GM18873 (cell line): Measurements from ENCODE around the gene RETREG2.

Experiments used
- ATAC-seq: cut with Tn5 transposase; IDR thresholded peaks from one replicate; pipeline ENCODE4 v1.9.1; 2021; ENCODE audit warnings: mild to moderate bottlenecking, moderate library complexity, moderate number of reproducible peaks; ENCODE audit not compliant: unreplicated experiment, low FRiP score

The RETREG2 gene

DNA sequence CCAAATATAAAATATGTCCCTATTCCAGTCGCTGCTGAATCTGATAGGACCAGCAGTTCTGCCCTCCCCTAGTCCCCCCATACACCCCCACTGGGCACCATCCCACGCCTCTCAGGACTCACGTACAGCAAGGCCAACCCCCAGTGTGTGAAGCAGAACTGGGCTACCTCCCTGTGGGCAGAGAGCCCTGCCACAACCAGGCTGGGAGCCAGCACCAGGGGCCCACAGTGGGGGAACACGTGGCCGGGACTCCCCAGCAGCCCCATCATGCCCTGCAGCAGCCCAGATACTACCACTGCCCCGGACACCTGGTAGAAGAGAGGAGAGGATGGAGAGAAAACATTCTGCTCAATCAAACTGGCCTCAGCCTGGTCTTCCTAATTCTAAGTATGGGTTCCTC, 9.5 kb upstream of the RETREG2 start:
- no peak for ATAC-seq

DNA sequence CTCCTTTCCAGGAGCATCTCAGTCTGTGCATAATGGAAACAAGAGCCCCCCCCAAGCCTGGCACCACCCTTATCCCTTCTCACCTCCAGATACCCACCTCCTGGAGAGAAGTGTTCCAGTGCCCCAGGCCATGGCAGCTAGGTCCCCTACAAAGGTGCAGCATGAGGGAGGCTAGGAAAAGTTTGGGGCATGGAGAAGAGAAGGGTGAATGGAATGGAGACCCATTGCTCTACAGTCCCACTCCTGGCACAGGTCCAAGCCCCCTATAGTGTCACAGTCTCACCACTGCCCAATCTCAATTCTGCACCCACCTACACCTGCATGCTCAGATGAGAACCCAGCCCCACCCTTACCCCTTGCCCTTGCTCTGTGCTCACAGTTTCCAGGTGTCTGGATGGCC, 9.1 kb upstream of the RETREG2 start:
- no peak for ATAC-seq

DNA sequence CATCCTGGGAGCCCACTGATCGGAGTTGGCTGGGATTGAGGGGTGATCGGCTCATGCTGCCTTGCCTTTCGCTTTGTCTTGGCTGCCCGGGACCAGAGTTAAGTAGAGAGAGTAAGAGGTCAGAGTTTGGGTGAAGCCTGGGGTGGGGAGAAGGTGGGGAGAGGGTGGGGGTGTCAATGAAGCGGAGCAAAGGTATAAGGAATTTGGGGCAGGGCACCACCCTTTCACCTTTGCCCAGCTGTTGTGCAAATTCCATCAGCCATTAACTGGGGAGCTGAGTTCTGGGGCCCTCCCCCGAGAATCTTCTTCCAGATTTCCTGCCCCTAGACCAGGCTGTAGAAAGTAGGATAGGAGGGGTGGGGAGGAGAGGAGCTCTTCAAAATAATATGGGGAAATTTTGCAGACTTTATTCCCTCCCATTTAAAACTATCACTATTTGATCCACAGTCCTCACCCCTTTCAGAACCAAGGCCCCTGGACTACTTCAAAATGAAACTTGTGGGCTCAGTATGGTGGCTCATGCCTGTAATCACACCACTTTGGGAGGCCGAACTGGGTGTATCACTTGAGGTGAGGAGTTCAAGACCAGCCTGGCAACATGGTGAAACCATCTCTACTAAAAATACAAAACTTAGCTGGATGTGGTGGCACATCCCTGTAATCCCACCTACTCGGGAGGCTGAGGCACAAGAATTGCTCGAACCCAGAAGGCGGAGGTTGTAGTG, 8.0 kb upstream of the RETREG2 start, which contains the start of gene SLC23A3:
SLC23A3 (minus strand) TSS at position 100 of the 725 bp plus-strand sequence; CDS start at position 55, 45 bp downstream.
- no peak for ATAC-seq

DNA sequence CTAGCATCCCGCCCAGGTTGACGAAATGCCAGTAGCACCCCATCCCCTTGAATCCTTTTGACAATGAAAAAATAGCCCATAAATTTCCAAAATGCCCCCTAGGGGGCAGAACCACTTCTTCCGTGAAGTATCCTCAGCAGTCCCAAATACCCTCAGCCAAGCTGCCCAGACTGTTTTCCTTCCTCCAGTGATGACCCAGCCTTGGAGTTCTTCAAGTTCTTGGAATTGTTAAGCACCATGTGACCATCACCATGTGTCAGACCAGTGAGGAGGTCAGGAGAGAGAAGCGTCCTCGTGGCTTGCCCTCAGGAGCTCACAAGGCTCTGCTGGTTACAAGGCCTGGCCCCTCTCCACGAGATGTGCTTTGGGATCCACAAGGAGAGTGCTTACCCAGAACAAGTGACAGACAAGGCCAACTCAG, 6.8 kb upstream of the RETREG2 start:
- no peak for ATAC-seq

DNA sequence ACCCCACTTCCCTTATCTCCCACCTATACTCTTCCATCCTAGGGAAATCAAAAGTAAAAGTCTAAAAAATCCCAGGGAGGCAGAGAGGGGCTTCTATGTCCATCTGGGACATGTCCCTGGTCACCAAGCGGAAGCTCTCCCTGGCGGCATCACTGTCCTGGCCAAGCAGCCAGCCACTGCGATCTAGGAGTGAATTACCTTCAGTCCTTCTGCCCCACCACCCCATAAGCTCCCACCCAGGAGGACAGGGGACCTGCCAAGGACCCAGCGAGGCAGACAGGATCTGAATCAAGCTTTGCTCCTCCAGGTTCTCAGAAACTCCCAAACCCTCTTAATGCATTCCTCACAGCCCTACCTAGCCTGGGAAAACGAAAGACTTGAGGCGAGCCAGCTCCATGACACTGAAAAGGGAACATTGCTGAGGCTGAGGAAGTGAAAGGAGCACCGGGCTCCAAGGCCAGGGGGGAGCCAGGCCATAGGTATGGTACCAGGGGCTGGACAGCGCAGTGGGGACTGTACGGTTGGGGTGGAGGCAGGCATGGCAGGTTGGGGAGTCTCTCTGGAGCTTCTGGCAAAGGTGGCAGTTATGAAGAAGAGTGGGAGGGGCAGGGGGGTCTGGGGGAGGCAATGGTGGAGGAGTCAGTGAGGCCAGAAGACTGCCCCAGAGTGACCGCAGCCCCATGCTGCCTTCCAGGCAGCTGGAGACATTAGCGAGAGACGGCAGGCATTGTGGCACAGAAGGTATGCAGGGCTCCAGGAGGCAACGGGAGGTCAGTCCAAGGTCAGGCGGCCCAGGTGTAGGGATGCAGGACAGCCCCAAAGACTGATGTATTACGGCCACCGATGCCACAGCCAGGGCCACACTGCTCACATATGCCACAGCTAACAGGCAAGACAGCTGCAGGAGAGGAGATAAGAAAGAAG, 5.6 kb upstream of the RETREG2 start:
- no peak for ATAC-seq

DNA sequence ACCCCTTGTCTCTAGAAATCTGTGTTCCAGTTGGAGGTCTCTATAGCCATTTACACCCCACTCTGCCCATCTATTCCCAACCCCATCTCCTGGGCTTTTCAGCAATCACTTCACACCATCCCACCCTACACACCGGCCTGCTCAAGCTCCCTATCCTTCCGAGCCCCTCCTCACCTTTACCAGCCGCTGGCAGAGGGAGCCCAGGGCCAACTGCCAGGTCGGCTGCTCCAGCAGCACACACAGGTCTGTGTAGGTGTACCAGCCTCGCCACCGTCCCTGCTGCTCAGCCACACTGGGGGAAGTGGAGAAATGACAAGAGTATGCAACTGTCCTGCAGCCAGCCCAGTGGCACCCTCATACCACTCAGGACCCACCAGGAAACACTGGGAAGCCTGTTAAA, 4.9 kb upstream of the RETREG2 start:
- no peak for ATAC-seq

DNA sequence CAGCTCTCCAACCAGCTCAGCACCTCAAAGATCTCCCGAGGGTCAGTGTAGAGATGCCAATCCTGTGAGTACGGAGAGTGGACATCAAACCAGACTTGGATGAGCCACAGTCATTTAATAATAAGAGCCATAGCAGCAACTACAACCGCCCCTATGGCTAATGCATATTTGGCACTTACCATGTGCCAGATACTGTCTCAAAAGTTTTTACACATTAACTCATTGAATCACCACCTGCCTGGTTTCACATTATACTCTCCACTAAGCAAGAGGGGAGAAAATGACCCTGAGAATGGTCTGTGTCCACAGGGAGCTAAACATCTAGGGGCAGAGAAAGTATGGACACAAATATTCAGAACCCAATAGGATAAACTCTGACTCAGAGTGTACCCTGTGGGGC, 3.9 kb upstream of the RETREG2 start:
- no peak for ATAC-seq

DNA sequence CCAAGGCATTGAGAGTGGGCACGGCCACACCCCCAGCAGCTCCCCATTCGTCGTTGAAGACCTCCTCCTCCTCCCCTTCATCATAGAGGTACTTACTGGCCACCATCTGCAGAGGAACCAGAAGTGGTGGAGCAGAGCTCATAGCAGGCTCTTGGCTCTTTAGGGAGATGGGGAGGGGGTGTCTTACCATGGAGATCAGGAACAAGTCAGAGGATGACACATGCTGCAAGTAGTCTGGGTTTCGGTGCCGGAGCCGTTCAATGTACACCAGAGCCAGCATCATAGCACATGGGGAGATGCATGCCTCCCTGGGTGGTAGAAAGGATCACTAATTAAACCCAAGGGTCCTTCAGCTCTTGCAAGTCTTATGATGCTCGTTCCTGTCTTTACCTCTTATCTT, 3.3 kb upstream of the RETREG2 start:
- no peak for ATAC-seq

DNA sequence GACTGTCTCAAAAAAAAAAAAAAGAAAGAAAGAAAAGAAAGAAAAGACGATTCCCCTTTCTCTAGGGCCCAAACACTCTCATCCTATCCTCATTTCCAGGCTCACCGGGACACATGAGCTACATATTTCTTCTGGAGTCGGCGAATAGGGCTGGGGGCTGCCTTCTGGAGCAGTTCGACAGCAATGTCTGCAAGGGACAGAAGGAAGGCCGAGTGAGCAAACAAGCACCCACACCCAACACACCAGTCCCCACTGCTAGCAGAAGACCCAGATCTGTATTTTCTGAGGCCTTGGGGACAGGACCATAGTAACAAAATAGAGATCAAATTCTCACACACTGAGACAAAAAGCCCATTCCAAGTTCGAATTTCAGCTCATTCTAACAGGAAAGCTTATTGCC, 2.6 kb upstream of the RETREG2 start:
- ATAC-seq: no peak

DNA sequence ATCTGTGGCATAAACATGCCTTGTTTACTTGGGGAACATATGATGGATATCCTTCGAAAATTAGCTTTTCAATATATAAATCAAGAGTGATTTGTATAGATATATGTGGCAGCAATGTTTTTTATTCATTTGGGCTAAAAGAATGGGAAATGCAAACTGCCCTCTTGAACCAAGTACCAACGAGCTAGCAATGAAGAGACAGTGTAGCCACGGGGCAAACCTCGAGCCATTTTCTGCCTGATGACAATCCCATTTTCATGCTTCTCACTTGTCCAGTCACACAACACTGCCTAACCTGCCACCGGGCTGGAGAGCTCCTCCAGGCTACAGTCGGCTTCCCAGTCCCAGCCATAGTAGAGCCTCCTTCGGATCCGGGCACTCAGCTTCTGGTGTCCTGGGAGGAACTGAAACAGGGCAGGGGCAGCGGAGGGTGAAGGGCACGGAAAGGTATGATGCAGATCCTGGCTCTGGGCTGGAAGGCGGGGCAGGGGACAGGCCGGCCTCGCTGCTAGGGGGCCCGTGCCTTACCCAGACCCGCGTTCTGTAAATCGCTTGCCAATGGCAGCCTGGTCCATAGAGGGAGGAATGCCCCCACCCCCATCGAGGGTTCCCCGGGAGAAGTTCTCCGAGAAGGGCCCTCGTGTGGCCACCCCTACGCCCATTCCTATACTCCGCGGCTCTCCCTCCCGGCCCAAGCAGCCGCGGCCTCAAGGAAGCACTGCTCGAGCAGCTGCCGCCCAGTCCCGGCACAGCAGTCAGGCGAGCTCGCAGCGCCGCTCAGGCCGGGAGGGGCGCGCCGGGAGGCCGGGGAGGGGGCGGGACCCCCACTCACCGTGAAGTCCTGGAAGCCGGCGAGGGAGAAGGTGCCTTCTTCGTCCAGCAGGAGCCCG, 1.9 kb upstream of the RETREG2 start:
- peak; percentile 23 for ATAC-seq

DNA sequence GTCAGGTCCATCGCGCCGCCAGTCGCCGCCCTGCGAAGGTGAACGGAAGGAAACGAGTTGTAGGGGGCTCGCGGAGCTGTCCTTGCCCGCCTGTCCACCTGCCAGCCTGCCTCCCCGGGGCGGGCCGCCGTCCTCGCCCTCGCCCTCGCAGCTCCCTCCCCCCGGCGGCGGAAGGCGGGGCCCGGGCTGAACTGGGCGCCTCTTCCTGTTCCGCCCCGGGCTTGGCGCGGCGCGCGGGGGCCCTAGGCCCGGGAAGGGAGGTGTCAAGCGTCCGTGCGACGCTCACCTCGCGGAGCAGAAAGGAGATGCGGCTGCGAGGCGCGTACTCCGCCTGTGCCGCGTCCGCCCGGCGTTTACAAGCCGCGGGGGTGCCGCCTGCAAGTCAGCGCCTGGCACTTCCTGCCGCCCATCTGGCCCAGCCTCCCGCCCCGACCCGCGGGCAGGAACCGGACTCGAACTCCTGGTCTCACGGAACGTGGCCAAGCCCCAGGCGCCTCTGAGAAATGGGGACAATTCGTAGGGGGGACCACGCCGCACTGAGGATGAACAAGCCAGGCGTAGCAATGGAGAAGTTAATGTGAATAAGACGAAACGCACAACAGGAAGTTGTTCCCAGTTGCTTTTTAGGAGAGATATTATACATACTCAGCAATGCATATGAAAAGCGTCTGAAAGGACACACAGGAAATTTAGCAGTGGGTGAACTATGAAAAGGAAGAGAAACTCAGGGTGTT, 1.1 kb upstream of the RETREG2 start, which contains the start of gene CNPPD1:
CNPPD1 (minus strand) TSS at position 108 of the 734 bp plus-strand sequence; CDS start at position 11, 97 bp downstream.
- ATAC-seq: peak; percentile 41

DNA sequence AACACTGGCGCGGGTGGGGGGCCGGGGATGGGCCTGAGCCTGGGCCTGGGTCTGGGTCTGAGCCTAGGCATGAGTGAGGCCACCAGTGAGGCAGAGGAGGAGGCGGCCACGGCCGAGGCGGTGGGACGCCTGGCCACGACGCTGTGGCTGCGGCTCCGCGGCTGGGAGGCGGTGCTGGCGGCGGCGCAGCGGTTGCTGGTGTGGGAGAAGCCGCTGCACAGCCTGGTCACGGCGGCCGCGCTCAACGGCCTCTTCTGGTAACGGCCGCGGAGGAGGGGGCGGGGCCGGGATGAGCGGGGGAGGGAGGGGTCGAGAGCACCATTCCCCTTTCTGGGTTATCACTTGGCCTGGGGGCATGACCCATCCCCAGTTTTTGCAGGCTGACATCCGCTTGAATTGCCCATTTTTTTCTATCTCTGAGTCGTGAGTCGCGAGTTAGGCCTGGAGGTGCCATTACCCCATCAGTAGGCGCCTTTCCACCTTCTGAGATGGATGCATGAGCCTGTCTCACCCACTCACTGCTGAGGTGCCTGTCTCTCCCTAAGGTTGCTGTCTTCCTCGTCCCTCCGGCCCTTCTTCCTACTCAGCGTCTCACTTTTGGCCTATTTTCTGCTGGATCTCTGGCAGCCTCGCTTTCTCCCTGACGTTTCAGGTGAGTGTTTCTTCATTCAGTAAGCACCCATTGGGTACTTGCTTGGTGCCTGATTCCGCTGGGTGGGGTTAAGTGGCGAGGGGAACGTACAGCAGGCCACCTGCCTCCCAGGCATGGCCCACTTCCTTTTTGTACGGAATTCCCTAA, 501 bp downstream of the RETREG2 start:
- peak; percentile 5 for ATAC-seq

DNA sequence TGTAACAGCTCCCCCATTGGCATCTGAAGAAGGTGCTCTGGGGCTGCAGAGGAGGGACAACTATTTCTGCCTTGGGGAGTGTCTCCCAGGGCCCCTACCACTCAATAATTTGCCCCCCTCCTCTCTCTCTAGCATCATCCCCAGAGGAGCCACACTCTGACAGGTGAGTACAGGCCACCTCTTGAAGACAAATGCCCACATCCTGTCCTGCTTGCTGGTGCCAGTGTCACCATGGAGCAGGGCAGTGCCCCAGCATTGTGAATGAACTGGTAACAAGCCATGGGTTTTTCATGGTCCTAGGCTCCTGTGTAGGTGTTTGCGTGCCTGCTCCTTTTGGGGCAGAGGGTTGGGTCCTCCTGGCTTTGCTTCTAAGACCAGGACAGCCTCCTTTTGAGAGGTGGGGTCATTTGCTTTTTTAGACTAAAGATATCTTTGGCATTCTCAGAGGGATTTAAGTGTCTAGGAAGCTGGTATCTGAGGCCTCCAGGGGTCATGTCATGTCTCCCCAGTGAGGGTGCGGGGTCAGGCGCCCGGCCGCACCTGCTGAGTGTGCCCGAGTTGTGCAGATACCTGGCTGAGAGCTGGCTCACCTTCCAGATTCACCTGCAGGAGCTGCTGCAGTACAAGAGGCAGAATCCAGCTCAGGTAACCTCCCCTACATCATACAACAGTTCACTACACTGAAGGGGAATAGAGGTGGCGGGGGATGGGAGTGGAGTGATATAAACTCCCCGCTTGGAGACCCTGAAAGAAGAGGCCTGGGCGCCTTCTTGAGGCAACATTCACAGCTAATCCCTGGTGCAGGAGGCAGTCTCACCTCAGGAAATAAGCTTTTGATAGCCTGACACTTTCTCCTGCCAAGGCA, 1.8 kb downstream of the RETREG2 start:
- ATAC-seq: no peak

DNA sequence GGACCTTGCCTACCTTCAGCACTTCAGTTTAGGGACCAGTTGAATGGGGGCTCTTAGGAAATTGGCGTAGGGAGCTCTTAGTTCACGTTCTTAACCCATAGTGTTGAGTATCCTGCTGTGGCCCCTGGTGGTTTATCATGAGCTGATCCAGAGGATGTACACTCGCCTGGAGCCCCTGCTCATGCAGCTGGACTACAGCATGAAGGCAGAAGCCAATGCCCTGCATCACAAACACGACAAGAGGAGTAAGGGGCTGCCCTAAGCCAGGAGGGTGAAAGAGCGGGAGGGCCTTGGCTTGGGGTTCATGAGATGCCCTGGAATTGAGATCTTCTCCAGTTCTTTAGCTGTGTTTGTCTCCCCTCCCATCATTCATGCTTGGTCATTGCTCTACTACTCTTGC, 2.9 kb downstream of the RETREG2 start:
- ATAC-seq: no peak

DNA sequence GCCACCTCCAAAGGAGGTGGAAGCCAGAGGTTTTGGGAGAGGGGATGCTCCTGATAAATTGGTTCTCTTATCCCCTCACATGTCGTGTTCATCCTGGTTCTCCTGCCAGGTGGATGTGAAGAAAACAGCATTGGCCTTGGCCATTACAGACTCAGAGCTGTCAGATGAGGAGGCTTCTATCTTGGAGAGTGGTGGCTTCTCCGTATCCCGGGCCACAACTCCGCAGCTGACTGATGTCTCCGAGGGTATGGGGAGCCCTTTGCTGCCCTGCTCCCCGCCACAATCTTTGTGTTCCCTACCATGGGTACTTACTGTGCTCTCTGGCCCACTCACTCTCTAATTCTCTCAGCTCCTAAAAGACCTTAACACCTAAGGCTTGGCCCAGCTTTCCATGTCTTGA, 3.5 kb downstream of the RETREG2 start:
- ATAC-seq: no peak

DNA sequence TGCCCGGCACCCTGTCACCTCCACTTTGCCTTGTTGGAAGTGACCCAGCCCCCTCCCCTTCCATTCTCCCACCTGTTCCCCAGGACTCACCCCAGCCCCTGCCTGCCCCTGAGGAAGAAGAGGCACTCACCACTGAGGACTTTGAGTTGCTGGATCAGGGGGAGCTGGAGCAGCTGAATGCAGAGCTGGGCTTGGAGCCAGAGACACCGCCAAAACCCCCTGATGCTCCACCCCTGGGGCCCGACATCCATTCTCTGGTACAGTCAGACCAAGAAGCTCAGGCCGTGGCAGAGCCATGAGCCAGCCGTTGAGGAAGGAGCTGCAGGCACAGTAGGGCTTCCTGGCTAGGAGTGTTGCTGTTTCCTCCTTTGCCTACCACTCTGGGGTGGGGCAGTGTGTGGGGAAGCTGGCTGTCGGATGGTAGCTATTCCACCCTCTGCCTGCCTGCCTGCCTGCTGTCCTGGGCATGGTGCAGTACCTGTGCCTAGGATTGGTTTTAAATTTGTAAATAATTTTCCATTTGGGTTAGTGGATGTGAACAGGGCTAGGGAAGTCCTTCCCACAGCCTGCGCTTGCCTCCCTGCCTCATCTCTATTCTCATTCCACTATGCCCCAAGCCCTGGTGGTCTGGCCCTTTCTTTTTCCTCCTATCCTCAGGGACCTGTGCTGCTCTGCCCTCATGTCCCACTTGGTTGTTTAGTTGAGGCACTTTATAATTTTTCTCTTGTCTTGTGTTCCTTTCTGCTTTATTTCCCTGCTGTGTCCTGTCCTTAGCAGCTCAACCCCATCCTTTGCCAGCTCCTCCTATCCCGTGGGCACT, 4.5 kb downstream of the RETREG2 start:
- ATAC-seq: no peak

DNA sequence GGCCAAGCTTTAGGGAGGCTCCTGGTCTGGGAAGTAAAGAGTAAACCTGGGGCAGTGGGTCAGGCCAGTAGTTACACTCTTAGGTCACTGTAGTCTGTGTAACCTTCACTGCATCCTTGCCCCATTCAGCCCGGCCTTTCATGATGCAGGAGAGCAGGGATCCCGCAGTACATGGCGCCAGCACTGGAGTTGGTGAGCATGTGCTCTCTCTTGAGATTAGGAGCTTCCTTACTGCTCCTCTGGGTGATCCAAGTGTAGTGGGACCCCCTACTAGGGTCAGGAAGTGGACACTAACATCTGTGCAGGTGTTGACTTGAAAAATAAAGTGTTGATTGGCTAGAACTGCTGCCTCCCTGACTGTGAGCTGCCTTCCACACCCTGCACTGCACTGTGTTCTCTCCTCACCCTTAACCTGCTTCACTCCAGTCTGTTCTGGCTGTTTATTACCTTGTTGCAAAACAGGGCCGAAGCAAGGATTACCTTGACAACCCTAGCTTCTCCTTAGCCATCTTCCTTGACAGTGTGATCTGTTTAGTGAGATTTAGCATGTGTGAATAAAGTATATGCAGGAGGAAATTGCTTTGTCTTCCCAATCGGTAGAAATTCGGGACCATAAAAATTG, 5.2 kb downstream of the RETREG2 start:
- ATAC-seq: no peak
